Mucosa of descending colon (tissue), 3 donors: ENCODE results near the gene IFNG. TPM values are rescaled to one million over a fixed set of nuclear protein-coding genes. Genes with fewer than 3 reads are reported as not detected.

Experiments used
- ATAC-seq: fragments of 200-7000 bp; cut with Tn5 transposase; one replicate; pipeline ENCODE4 v1.9.1; 2020; ENCODE audit warnings: mild to moderate bottlenecking, moderate library complexity
- DNase-seq, 3 donors: peaks; one replicate each; pipeline ENCODE4 v3.0.0-alpha.2; 2020
- H3K36me3 ChIP-seq: fragments of 200-600 bp; one replicate; pipeline ENCODE4 v1.8.0; 2021; ENCODE audit warnings: low read depth, mild to moderate bottlenecking
- H3K4me1 ChIP-seq: fragments of 200-600 bp; one replicate; pipeline ENCODE4 v1.8.0; 2021; ENCODE audit warnings: low read depth, mild to moderate bottlenecking
- H3K4me3 ChIP-seq: fragments of 200-600 bp; one replicate; pipeline ENCODE4 v1.8.0; 2021; ENCODE audit warnings: mild to moderate bottlenecking
- H3K9me3 ChIP-seq: fragments of 200-600 bp; one replicate; pipeline ENCODE4 v1.8.0; 2021; ENCODE audit warnings: mild to moderate bottlenecking
- CTCF ChIP-seq: fragments of 200-600 bp; IDR thresholded peaks from one replicate; pipeline ENCODE4 v1.8.0; 2022; ENCODE audit warnings: antibody characterized with exemption, mild to moderate bottlenecking
- intact Hi-C, 2 donors: fragments of 100-400 bp; cut with DNase I in 1 of 2; cut with micrococcal nuclease in 1 of 2; formaldehyde crosslinking; loops; one replicate each; pipeline versions ENCODE4 v1.11.0 to v1.11.1; 2022; cut with DNase I, micrococcal nuclease
- total RNA-seq, 3 donors: library from RNA; stranded (reverse); fragmentation: NEBNext Ultra II Directional in 2 of 3; extraction: Animal tissue kit (Norgen Biotek cat#: 25700) in 2 of 3; gene quantifications; one replicate each; pipeline versions ENCODE4 v1.2.1 to v1.2.4, GENCODE V29; 2021 to 2023
- donor health status: DM: no; HTN: no; CAD: no; lungs with moderate emphysema.
- donor health status: DM: no; HTN: no; CAD: no.
- donor health status: DM: no; HTN: yes; CAD: no.

Gene IFNG
- total RNA-seq, 3 donors from 2014 or later = not detected

GRCh38 chr12:68199127-68199526, 39.6 kb upstream of the IFNG start:
- intact Hi-C loops = no loop called here
- Histone ChIP-seq H3K4me1 (no peaks in the 10 kb centered on the region), H3K9me3 (no peaks in the 10 kb centered on the region), H3K36me3 (no peaks in the 10 kb centered on the region), H3K4me3 (no peak overlapping the region)
- TF ChIP-seq CTCF = no peak
- ATAC-seq = no peak
- no peak for DNase-seq

- Histone ChIP-seq H3K4me1 (no peaks in the 10 kb centered on the region), H3K36me3 (no peaks in the 10 kb centered on the region), H3K4me3 (no peak overlapping the region), H3K9me3 (no peaks in the 10 kb centered on the region)
- DNase-seq (no peak), ATAC-seq (no peak)
- TF ChIP-seq CTCF = no peak
- intact Hi-C loops = no loop called here
These were observed 39.1 kb upstream of the IFNG start for GRCh38 chr12:68198507-68199086.

- intact Hi-C loops = no loop called here
- no peak for DNase-seq
- no peak for ATAC-seq
- no peaks in the 10 kb centered on the region for H3K4me1 ChIP-seq
- no peaks in the 10 kb centered on the region for H3K9me3 ChIP-seq
- H3K4me3 ChIP-seq = no peak overlapping the region
- TF ChIP-seq CTCF = no peak
- H3K36me3 ChIP-seq = no peaks in the 10 kb centered on the region
These were observed 30.8 kb upstream of the IFNG start for GRCh38 chr12:68190301-68190700.

- Histone ChIP-seq H3K9me3 (no peaks in the 10 kb centered on the region), H3K36me3 (no peaks in the 10 kb centered on the region), H3K4me1 (no peaks in the 10 kb centered on the region), H3K4me3 (no peak overlapping the region)
- ATAC-seq (no peak), DNase-seq (no peak)
- TF ChIP-seq CTCF = no peak
- intact Hi-C loops = no loop called here
These were observed 30.3 kb upstream of the IFNG start for GRCh38 chr12:68189821-68190242.

- ATAC-seq (no peak), DNase-seq (no peak)
- H3K36me3 ChIP-seq = no peaks in the 10 kb centered on the region
- intact Hi-C loops = no loop called here
- TF ChIP-seq CTCF = no peak
- H3K9me3 ChIP-seq = no peaks in the 10 kb centered on the region
- no peak overlapping the region for H3K4me3 ChIP-seq
- no peaks in the 10 kb centered on the region for H3K4me1 ChIP-seq
These were observed 26.1 kb upstream of the IFNG start for GRCh38 chr12:68185598-68185997.
